Activated CD4-positive, alpha-beta T cell treated with anti-CD3 and anti-CD28 coated beads for 36 hours (primary cell): ENCODE data around the gene KRT74. TPM values are rescaled to one million over a fixed set of nuclear protein-coding genes. Genes with fewer than 3 reads are reported as not detected.

Source experiments
- ATAC-seq: fragments of 200-7000 bp; cut with Tn5 transposase; one replicate; pipeline ENCODE4 v1.10.0; 2021; ENCODE audit warnings: mild to moderate bottlenecking, moderate library complexity
- CTCF ChIA-PET: fragments of 350-600 bp; sonication (Branson Sonifier 250); formaldehyde crosslinking; loops from one replicate; lab custom pipeline; 2021; ENCODE audit warnings: antibody characterized with exemption; lab: Charles Lee
- POLR2A ChIA-PET: fragments of 350-600 bp; sonication (Branson Sonifier 250); formaldehyde crosslinking; loops from one replicate; lab custom pipeline; 2021; ENCODE audit warnings: antibody characterized with exemption, inconsistent platforms; lab: Charles Lee
- DNase-seq: peaks from one replicate; pipeline ENCODE4 v3.0.0-alpha.2; 2020
- H3K27ac Mint-ChIP-seq: one replicate; pipeline ENCODE4 v1.8.0; 2021; ENCODE audit warnings: mixed read lengths
- H3K27me3 Mint-ChIP-seq: one replicate; pipeline ENCODE4 v1.8.0; 2021; ENCODE audit warnings: mixed read lengths
- H3K36me3 Mint-ChIP-seq: one replicate; pipeline ENCODE4 v1.8.0; 2021; ENCODE audit warnings: low read depth, mixed read lengths
- H3K4me1 Mint-ChIP-seq: one replicate; pipeline ENCODE4 v1.8.0; 2021; ENCODE audit warnings: mixed read lengths
- H3K4me3 Mint-ChIP-seq: one replicate; pipeline ENCODE4 v1.8.0; 2021; ENCODE audit warnings: mild to moderate bottlenecking, moderate library complexity, mixed read lengths
- H3K9me3 Mint-ChIP-seq: one replicate; pipeline ENCODE4 v1.8.0; 2021; ENCODE audit warnings: low read depth, mixed read lengths
- intact Hi-C, 2 experiments: fragments of 100-400 bp; cut with DNase I in 1 of 2; cut with micrococcal nuclease in 1 of 2; formaldehyde crosslinking; loops; one replicate each; pipeline versions ENCODE4 v1.14.2 to v1.15.1; 2022 to 2024; cut with DNase I, micrococcal nuclease
- total RNA-seq, 2 experiments: library from RNA; stranded (reverse); gene quantifications; one replicate each; pipeline ENCODE4 v1.2.3, GENCODE V29; 2021

Gene KRT74
- total RNA-seq, 2 experiments from 2014 or later = not detected

DNA sequence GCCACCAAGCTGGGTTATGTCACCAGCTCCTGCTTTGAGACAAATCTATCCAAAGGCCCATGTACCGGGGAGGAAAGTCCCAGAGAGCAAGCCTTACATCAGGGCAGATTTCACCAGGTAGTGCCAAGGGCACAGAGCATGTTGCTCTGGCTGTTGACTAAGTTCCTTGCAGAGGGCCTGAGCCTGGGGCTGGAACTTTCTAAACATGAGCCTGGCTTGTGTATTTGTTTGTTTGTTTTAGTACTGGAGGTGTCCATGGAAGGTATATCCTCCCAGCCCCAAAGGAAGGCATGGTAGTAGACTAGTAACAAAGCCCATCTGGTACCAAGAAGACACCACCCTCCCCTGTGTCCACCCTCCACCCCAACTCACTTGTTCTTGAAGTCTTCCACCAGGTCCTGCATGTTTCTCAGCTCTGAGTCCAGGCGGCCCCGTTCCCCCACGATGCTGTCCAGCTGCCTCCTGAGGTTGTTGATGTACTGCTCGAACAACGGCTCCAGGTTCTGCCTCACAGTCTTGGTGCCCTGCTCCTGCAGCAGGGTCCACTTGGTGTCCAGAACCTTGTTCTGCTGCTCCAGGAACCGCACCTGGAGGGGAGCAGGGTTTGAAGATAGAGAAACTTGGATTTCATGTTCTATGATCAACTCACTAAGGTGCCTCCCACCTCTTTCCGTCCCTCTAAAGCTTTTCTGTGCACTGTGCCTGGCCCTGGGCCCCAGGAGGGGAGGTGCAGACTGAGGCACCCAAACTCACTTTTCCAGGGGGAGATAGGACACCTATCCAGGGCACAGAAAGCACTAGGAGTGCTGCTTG lies 54.9 kb downstream of the KRT74 start:
- peaks cover 2% of the 10 kb centered on the region for H3K27me3 Mint-ChIP-seq
- CTCF ChIA-PET = no interaction called here

DNA sequence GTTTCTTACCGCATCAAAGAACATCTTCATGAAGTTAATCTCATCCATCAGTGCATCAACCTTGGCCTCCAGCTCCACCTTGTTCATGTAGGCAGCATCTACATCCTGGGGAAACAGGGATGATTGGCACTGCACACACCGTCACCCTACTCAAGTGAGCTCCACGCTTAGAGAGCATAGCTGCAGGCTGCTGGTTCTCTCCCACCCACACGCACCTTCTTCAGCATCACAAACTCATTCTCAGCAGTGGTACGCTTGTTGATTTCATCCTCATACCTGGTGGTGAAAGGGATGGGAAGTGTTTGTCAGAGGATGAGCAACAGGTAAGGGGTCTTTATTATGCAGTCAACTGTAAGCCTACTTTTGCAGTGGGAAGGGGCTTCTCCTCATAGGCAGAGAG lies 55.8 kb downstream of the KRT74 start:
- no peaks in the 10 kb centered on the region for H3K36me3 Mint-ChIP-seq
- H3K9me3 Mint-ChIP-seq = no peaks in the 10 kb centered on the region
- H3K27ac Mint-ChIP-seq = no peak overlapping the region
- intact Hi-C loops = no loop called here
- no peaks in the 10 kb centered on the region for H3K4me1 Mint-ChIP-seq
- POLR2A ChIA-PET = no interaction called here
- DNase-seq (no peak), ATAC-seq (no peak)
- CTCF ChIA-PET = no interaction called here
- no peak overlapping the region for H3K4me3 Mint-ChIP-seq
- H3K27me3 Mint-ChIP-seq = peaks cover 2% of the 10 kb centered on the region

More for the DNA sequence above, 54.9 kb downstream of the KRT74 start:
- no peak overlapping the region for H3K27ac Mint-ChIP-seq
- no peak for ATAC-seq
- no peaks in the 10 kb centered on the region for H3K4me1 Mint-ChIP-seq
- intact Hi-C loops = no loop called here
- POLR2A ChIA-PET = no interaction called here
- H3K9me3 Mint-ChIP-seq = no peaks in the 10 kb centered on the region
- no peak overlapping the region for H3K4me3 Mint-ChIP-seq
- H3K36me3 Mint-ChIP-seq = no peaks in the 10 kb centered on the region
- DNase-seq = no peak

- ChIA-PET POLR2A (no interaction called here), CTCF (no interaction called here)
- no peak for ATAC-seq
- DNase-seq = no peak
- Mint-ChIP-seq H3K4me1 (no peaks in the 10 kb centered on the region), H3K36me3 (no peaks in the 10 kb centered on the region), H3K27me3 (peaks cover 5% of the 10 kb centered on the region), H3K4me3 (no peak overlapping the region), H3K27ac (no peak overlapping the region), H3K9me3 (no peaks in the 10 kb centered on the region)
- intact Hi-C loops = no loop called here
Observed at GRCh38 chr12:52517005-52517835, 56.4 kb downstream of the KRT74 start.

GRCh38 chr12:52515927-52516831 lies 57.5 kb downstream of the KRT74 start:
- ChIA-PET CTCF (interaction anchor here (0.6 kb wide), 1 partner anchor 102 kb away, joined by 3 read pairs; no protein-coding TSS in a partner anchor), POLR2A (interaction anchor here (0.5 kb wide), 1 partner anchor 1081 kb away, joined by 7 read pairs; no protein-coding TSS in a partner anchor)
- no peak for DNase-seq
- Mint-ChIP-seq H3K27ac (no peak overlapping the region), H3K27me3 (peaks cover 5% of the 10 kb centered on the region), H3K9me3 (peaks cover 7% of the 10 kb centered on the region), H3K4me1 (no peaks in the 10 kb centered on the region), H3K36me3 (no peaks in the 10 kb centered on the region), H3K4me3 (no peak overlapping the region)
- no peak for ATAC-seq
- intact Hi-C loops = no loop called here

Other genes starting within 250 kb of the KRT74 start
- gene KRT85, start 206.4 kb downstream of the KRT74 start, total RNA-seq = not detected
- gene KRT84, start 188.2 kb downstream of the KRT74 start, total RNA-seq = not detected
- not detected for gene KRT82, start 167.5 kb downstream of the KRT74 start, total RNA-seq
- not detected for gene KRT75, start 139.5 kb downstream of the KRT74 start, total RNA-seq
- not detected for gene KRT6B, start 121.7 kb downstream of the KRT74 start, total RNA-seq
- gene KRT6C, start 100.0 kb downstream of the KRT74 start, total RNA-seq = not detected
- not detected for gene KRT6A, start 80.6 kb downstream of the KRT74 start, total RNA-seq
- not detected for gene KRT5, start 53.4 kb downstream of the KRT74 start, total RNA-seq
- gene KRT71, start 20.7 kb downstream of the KRT74 start, total RNA-seq = not detected
- gene KRT72, start 27.6 kb upstream of the KRT74 start, total RNA-seq = 1 to 10 TPM; 3.2 TPM
- 1 to 10 TPM; 1.7 to 1.9 TPM for gene KRT73, start 44.7 kb upstream of the KRT74 start, total RNA-seq
- gene KRT2, start 78.4 kb upstream of the KRT74 start, total RNA-seq = not detected
- not detected for gene KRT1, start 106.6 kb upstream of the KRT74 start, total RNA-seq
- not detected for gene KRT77, start 129.7 kb upstream of the KRT74 start, total RNA-seq
- not detected for gene KRT76, start 203.5 kb upstream of the KRT74 start, total RNA-seq
- not detected for gene KRT3, start 222.3 kb upstream of the KRT74 start, total RNA-seq
- not detected for gene KRT4, start 240.3 kb upstream of the KRT74 start, total RNA-seq